Pons (tissue), 1 donor: ENCODE data around the gene EZR.

Experiments
- DNase-seq: peaks from one replicate; pipeline ENCODE4 v3.0.0-alpha.2; 2016; ENCODE audit warnings: low spot score

The EZR gene

DNA sequence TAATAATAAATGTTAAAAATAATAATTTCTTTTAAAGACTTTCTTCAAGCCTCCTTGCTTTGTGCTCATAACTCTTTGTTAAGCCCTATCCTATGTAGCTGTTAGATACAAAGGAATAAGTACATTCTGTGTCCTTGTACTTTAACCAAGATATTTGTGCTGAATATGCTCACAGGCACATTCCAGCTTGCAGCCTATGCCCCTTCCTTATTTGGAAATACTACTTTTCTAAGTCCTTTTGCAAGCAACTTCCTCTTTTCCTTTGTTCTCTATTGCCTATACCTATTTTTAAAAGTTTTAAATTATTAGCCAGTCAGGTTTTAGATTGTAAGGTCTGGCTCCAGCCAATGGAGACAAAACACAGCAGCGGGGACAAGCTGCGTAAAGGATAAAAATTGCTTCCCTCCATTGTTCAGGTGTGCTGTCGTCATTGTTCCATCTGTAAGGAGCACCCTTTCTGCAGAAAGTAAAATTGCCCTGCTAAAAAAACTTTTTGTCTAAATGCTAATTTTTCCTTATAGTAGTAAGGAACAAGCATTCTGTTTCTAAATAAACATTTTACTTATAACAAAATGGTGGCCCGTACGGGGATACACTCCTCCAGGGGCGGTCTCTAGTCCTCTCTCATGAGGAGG, 89.1 kb downstream of the EZR start:
- DNase-seq: no peak

DNA sequence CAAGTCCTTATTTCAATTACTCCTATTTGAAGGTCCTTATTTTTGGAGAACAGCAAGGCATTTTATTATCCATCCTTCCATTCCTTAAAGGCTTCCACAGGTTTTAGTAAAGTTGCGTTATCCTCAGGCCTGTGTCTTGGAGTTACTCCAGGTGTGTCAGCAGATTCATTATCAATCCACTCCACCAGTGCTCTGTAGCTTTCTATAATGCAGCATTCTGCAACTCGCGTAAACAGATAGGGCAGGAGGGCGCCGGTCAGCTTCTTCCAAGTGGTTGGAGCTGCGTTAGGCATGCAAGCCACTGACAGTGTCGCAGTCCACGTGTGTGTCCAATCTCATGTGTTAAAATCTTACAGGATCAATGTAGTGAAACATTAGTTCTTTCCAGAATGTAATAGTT, 93.5 kb downstream of the EZR start:
- DNase-seq: no peak

DNA sequence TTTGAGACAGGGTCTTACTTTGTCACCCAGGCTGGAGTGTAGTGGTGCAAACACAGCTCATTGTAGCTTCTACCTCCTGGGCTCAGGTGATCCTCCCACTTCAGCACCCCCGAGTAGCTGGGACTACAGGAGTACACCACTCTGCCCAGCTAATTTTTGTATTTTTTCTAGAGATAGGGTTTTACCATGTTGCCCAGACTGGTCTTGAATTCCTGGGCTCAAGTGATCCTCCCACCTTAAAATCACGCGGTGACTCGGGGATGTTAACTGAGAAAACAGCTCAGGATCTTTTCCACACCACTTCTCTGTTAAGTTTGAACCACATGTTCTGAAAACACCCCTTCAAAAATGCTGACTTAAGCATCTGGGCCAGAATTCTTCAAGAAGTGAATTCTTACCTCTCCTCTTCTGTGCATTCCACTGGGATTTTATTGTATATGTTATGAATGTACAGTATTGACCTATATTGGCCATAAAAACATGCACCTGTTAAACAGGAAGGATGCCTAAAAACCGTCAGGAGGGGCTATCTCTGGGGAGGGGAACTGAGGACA, 96.9 kb downstream of the EZR start:
- DNase-seq: no peak

DNA sequence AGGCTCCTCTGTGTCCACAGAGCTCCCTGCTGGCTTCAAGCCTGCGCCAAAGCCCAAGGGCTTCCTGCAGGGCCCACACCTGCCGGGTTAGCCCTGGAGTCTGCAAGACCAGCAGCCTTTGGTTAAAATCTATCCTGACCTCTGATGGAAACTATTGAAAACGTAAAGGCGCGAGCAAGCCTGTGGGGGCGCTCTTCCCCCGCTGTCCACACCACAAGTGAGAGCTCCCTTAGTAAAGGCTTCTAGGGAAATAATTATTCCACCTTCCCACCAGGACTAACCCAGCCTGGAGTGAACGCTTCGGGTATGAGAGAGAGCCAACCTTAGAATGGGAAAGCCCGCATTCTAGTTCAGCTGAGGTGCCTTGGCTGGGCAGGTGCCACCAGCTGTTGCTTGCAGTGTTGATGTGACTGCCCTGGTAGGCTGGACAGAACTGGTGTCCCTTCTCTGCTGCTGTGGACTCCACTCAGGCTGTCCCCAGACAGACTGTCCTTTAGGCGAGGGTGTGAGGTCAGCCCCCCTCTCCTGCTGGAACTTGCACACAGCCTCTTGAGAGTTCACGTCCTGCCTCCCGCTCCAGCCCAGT, 100.6 kb downstream of the EZR start:
- DNase-seq: peak; percentile 23

DNA sequence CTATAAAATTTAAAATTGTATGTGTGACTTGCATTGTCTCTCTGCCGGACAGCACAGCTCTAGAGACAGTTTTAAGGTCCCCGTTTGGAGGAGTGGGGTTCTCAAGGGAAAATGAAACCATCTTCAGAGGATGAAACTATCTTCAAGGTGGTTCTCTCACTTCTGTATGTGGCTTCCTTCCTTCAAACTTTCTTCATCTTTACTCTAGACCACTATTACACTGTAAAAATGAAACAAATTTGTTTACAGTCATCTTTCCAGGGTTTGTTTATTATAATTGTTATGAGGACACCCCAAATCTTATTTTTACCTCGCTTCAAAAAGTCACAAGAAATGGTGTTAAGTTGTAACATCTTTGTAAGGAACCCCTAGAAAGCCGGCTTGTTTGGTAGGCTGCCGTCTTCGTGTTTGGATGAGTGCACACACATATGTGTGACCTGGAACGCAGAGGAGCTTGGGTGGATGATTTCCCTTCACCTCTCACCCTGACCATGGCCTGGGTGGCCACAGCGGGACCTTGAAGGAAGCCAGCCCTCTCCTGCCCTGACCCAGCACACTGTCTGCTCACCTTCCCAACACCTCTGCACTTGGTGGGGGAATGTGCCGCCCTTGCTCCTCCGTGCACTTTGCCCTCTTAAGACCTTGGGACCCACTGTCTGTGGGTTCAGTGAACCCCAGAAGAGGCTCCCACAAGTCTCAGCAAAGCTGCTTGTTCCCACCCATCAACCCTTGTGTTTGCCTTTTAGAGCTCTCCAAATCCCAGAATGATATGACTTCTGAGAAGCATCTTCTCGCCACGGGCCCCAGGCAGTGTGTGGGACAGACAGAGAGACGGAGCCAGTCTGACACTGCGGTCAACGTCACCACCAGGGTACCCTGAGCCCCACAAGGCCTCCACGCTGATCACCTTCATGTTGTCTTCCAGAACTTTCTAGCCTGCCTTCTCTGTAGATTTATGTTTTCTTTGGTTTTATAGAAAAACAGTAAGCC, 101.5 kb downstream of the EZR start:
- no peak for DNase-seq
